Body of pancreas (tissue), 4 donors: ENCODE results near the gene CYB561D2. TPM values are rescaled to one million over a fixed set of nuclear protein-coding genes. Genes with fewer than 3 reads are reported as not detected.

Experiments
- ATAC-seq: fragments of 150-250 bp; one replicate; pipeline ENCODE4 v1.9.1; 2016
- DNase-seq, 4 donors: peaks; one replicate each; pipeline ENCODE4 v3.0.0-alpha.2; 2019
- H3K27ac ChIP-seq, 4 donors: fragments of 200-600 bp; sonication (generic); 1 replicate in 3 of 4; 2 replicates in 1 of 4; pipeline versions ENCODE4 v1.5.1 to v1.6.1; 2016 to 2019; ENCODE audit warnings: mild to moderate bottlenecking in 1 of 4, mixed read lengths in 1 of 4, moderate library complexity in 1 of 4
- H3K27me3 ChIP-seq, 2 donors: fragments of 200-600 bp; sonication (generic); one replicate each; pipeline ENCODE4 v1.6.0; 2016; ENCODE audit warnings: mild to moderate bottlenecking in 1 of 2
- H3K36me3 ChIP-seq, 2 donors: fragments of 200-600 bp; sonication (generic); replicated peaks in 1 of 2; 2 replicates each; pipeline ENCODE4 v1.5.1; 2016; ENCODE audit warnings: low read depth in 2 of 2; ENCODE audit not compliant: insufficient read depth in 1 of 2
- H3K4me1 ChIP-seq: fragments of 200-600 bp; sonication (generic); one replicate; pipeline ENCODE4 v1.6.0; 2016
- H3K4me3 ChIP-seq, 2 donors: fragments of 200-600 bp; sonication (generic); 1 replicate in 1 of 2; 2 replicates in 1 of 2; pipeline ENCODE4 v1.5.1; 2016 to 2019
- H3K9me3 ChIP-seq, 3 donors: fragments of 200-600 bp; sonication (generic); 1 replicate in 2 of 3; 2 replicates in 1 of 3; pipeline ENCODE4 v1.5.1; 2016
- POLR2A ChIP-seq, 3 donors: fragments of 450-650 bp; IDR thresholded peaks; one replicate each; pipeline ENCODE4 v1.6.1; 2016; ENCODE audit warnings: antibody characterized with exemption in 3 of 3, mild to moderate bottlenecking in 2 of 3
- WGBS, 2 donors: methylation state at CpG; one replicate each; pipeline ENCODE4 v1.1.5; 2017; 5-methylcytosine and 5-hydroxymethylcytosine counted together
- intact Hi-C: fragments of 100-400 bp; cut with DNase I; formaldehyde crosslinking; loops from one replicate; pipeline ENCODE4 v1.15.1; 2023
- total RNA-seq, 2 donors: library from RNA; depleted of rRNA; stranded (reverse); fragments of >200 nt; gene quantifications; one replicate each; pipeline ENCODE4 v1.1.0, GENCODE V29; 2016
- TF ChIP-seq, protein P1 (sequence below), 7 experiments: fragments of 450-650 bp in 4 of 7; fragments of 200-600 bp in 3 of 7; sonication (generic) in 3 of 7; IDR thresholded peaks; one replicate each; pipeline ENCODE4 v1.5.1; 2016 to 2019; ENCODE audit warnings: antibody characterized with exemption in 7 of 7

Gene CYB561D2
- total RNA-seq, 2 donors from 2014 or later, result 11.4 to 29.0 TPM

GRCh38 chr3:50375258-50375931 lies 24.7 kb downstream of the CYB561D2 start:
- WGBS, 2 donors, result 64 to 68% methylated on average over 4 to 7 of the region's 7 CpGs
- no peaks in the 10 kb centered on the region for H3K27me3 ChIP-seq
- DNase-seq, result no peak
- no peak overlapping the region for H3K4me3 ChIP-seq
- no peak for TF ChIP-seq POLR2A (IDR thresholded peaks at IDR 0.05)
- TF ChIP-seq, protein P1, sequence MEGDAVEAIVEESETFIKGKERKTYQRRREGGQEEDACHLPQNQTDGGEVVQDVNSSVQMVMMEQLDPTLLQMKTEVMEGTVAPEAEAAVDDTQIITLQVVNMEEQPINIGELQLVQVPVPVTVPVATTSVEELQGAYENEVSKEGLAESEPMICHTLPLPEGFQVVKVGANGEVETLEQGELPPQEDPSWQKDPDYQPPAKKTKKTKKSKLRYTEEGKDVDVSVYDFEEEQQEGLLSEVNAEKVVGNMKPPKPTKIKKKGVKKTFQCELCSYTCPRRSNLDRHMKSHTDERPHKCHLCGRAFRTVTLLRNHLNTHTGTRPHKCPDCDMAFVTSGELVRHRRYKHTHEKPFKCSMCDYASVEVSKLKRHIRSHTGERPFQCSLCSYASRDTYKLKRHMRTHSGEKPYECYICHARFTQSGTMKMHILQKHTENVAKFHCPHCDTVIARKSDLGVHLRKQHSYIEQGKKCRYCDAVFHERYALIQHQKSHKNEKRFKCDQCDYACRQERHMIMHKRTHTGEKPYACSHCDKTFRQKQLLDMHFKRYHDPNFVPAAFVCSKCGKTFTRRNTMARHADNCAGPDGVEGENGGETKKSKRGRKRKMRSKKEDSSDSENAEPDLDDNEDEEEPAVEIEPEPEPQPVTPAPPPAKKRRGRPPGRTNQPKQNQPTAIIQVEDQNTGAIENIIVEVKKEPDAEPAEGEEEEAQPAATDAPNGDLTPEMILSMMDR (IDR thresholded peaks at IDR 0.05), result no peak
- H3K27ac ChIP-seq, result no peak overlapping the region
- no peaks in the 10 kb centered on the region for H3K9me3 ChIP-seq
- ATAC-seq, result no peak
- H3K36me3 ChIP-seq, result no peaks in the 10 kb centered on the region
- intact Hi-C loops, result no loop called here
- H3K4me1 ChIP-seq, result no peaks in the 10 kb centered on the region

GRCh38 chr3:50378024-50378423 lies 27.4 kb downstream of the CYB561D2 start:
- Histone ChIP-seq H3K4me1 (no peaks in the 10 kb centered on the region), H3K27me3 (no peaks in the 10 kb centered on the region), H3K9me3 (no peaks in the 10 kb centered on the region), H3K27ac (no peak overlapping the region), H3K4me3 (no peak overlapping the region), H3K36me3 (no peaks in the 10 kb centered on the region)
- no peak for TF ChIP-seq POLR2A (IDR thresholded peaks at IDR 0.05)
- intact Hi-C loops, result no loop called here
- DNase-seq, result no peak
- ATAC-seq, result no peak
- WGBS, 2 donors, result 77% methylated on average over 6 of the region's 6 CpGs; no CpG with 5 or more reads in 1 of the 2 donors

DNA sequence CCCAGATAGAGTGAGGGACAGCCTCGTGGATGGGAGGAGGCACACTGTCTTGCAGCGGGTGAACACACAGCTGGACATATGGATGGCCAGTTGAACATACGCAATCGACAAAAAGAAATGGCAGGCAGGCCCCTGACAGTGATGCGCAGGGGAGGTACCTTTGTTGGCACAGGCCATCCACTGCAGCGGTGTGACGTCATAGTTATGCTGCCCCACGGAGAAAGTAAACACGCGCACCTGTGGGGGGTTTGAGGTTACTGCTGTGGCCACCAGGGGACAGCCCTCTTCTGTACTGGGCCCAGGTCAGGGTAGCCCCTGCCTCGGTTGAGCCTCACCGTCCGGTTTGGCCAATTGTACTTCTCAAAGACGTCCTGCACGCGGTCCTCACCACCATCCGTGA lies 28.1 kb downstream of the CYB561D2 start:
- no peak for TF ChIP-seq POLR2A (IDR thresholded peaks at IDR 0.05)
- TF ChIP-seq, protein P1 (IDR thresholded peaks at IDR 0.05), result no peak
- no peaks in the 10 kb centered on the region for H3K9me3 ChIP-seq
- no peak overlapping the region for H3K4me3 ChIP-seq
- no peaks in the 10 kb centered on the region for H3K27me3 ChIP-seq
- 84 to 89% methylated on average over 17 of the region's 17 CpGs for WGBS, 2 donors
- no peaks in the 10 kb centered on the region for H3K4me1 ChIP-seq
- ATAC-seq (no peak), DNase-seq (no peak)
- no peak overlapping the region for H3K27ac ChIP-seq
- H3K36me3 ChIP-seq, result no peaks in the 10 kb centered on the region
- intact Hi-C loops, result no loop called here

DNA sequence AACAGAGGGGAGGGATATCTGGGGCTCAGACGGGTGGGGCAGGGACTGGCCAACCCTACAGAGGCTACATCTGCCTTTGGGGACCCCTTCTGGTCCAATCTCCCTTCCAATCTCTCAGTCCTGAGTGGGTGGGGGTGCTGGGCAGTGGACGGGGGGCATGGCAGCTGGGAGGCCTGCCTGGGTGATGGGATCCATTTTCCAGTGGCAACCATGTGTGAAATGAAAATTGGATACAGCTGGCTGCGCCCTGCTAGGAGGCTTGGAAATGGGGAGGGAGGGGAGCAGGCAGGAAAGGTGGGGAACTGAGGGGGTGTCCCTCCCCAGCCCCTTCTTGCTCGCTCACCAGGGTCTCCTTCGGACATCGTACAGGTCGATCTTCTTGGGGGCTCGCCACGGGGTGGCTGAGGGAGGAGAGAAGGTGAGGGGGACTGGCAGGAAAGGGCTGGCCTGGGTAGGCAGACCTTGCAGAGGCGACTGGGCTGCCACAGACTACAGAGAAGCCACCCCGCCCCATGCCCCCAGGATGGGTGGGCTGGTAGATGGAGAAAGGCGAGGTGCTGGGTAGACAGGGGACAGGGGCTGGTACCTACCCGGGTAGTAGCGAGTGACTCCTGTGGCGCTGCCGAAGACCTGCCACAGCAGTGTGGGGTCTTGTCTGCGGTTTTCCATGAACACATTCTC lies 29.9 kb downstream of the CYB561D2 start:
- no peak for TF ChIP-seq POLR2A (IDR thresholded peaks at IDR 0.05)
- TF ChIP-seq, protein P1 (IDR thresholded peaks at IDR 0.05), result no peak
- Histone ChIP-seq H3K27me3 (no peaks in the 10 kb centered on the region), H3K27ac (no peak overlapping the region), H3K4me1 (no peaks in the 10 kb centered on the region), H3K9me3 (no peaks in the 10 kb centered on the region), H3K4me3 (no peak overlapping the region), H3K36me3 (no peaks in the 10 kb centered on the region)
- 82 to 86% methylated on average over 16 to 17 of the region's 17 CpGs for WGBS, 2 donors
- ATAC-seq (no peak), DNase-seq (no peak)
- intact Hi-C loops, result no loop called here

- H3K36me3 ChIP-seq, result no peaks in the 10 kb centered on the region
- DNase-seq (no peak), ATAC-seq (no peak)
- H3K27ac ChIP-seq, result no peak overlapping the region
- 79 to 80% methylated on average over 3 to 4 of the region's 4 CpGs for WGBS, 2 donors
- no peak overlapping the region for H3K4me3 ChIP-seq
- H3K9me3 ChIP-seq, result no peaks in the 10 kb centered on the region
- no peak for TF ChIP-seq POLR2A (IDR thresholded peaks at IDR 0.05)
- TF ChIP-seq, protein P1 (IDR thresholded peaks at IDR 0.05), result no peak
- H3K4me1 ChIP-seq, result no peaks in the 10 kb centered on the region
- intact Hi-C loops, result no loop called here
- H3K27me3 ChIP-seq, result no peaks in the 10 kb centered on the region
These were observed 30.7 kb downstream of the CYB561D2 start for GRCh38 chr3:50381383-50381782.
